ENCODE measurements around the gene PRMT7. TPM values are rescaled to one million over a fixed set of nuclear protein-coding genes. Genes with fewer than 3 reads are reported as not detected.

PRMT7 gene
- total RNA-seq, 1 donor from 2014 or later = 25.6 TPM

- peaks cover 47% of the 10 kb centered on the region for H3K4me1 ChIP-seq
- intact Hi-C loops (cut with micrococcal nuclease) = no loop called here
- peaks cover 49% of the 10 kb centered on the region for H3K36me3 ChIP-seq
- TF ChIP-seq CTCF (IDR thresholded peaks at IDR 0.05; ENCODE audit: borderline replicate concordance) = no peak
- no peaks in the 10 kb centered on the region for H3K27me3 ChIP-seq (ENCODE audit: low read depth)
- no peak overlapping the region for H3K4me3 ChIP-seq
- no peak for DNase-seq
- H3K27ac ChIP-seq (replicated peaks) = no peak overlapping the region
- H3K9me3 ChIP-seq (replicated peaks) = no peaks in the 10 kb centered on the region
Measured at GRCh38 chr16:68313116-68313515, 2.3 kb downstream of the PRMT7 start.

GRCh38 chr16:68319185-68319908 lies 8.5 kb downstream of the PRMT7 start:
- H3K36me3 ChIP-seq = peaks cover 70% of the 10 kb centered on the region
- DNase-seq = no peak
- H3K9me3 ChIP-seq (replicated peaks) = no peaks in the 10 kb centered on the region
- H3K4me3 ChIP-seq = no peak overlapping the region
- no peaks in the 10 kb centered on the region for H3K27me3 ChIP-seq (ENCODE audit: low read depth)
- H3K4me1 ChIP-seq = no peaks in the 10 kb centered on the region
- intact Hi-C loops (cut with micrococcal nuclease) = no loop called here
- no peak for TF ChIP-seq CTCF (IDR thresholded peaks at IDR 0.05; ENCODE audit: borderline replicate concordance)
- no peak overlapping the region for H3K27ac ChIP-seq (replicated peaks)

- DNase-seq = no peak
- no peaks in the 10 kb centered on the region for H3K27me3 ChIP-seq (ENCODE audit: low read depth)
- no peak for TF ChIP-seq CTCF (IDR thresholded peaks at IDR 0.05; ENCODE audit: borderline replicate concordance)
- intact Hi-C loops (cut with micrococcal nuclease) = no loop called here
- no peak overlapping the region for H3K27ac ChIP-seq (replicated peaks)
- no peaks in the 10 kb centered on the region for H3K9me3 ChIP-seq (replicated peaks)
- peaks cover 7% of the 10 kb centered on the region for H3K4me1 ChIP-seq
- H3K36me3 ChIP-seq = peaks cover 67% of the 10 kb centered on the region
- H3K4me3 ChIP-seq = no peak overlapping the region
Measured at GRCh38 chr16:68324336-68324735, 13.5 kb downstream of the PRMT7 start.

- intact Hi-C loops (cut with micrococcal nuclease) = loop anchor here (5.0 kb wide), 1 partner anchor 63 kb away; the partner anchor contains the start of gene SLC7A6
- H3K27ac ChIP-seq (replicated peaks) = no peak overlapping the region
- peaks cover 70% of the 10 kb centered on the region for H3K36me3 ChIP-seq
- no peaks in the 10 kb centered on the region for H3K27me3 ChIP-seq (ENCODE audit: low read depth)
- H3K9me3 ChIP-seq (replicated peaks) = no peaks in the 10 kb centered on the region
- TF ChIP-seq CTCF (IDR thresholded peaks at IDR 0.05; ENCODE audit: borderline replicate concordance) = no peak
- H3K4me1 ChIP-seq = peaks cover 7% of the 10 kb centered on the region
- H3K4me3 ChIP-seq = no peak overlapping the region
- no peak for DNase-seq
Measured at GRCh38 chr16:68324780-68325357, 14.1 kb downstream of the PRMT7 start.

- Histone ChIP-seq H3K4me3 (no peak overlapping the region), H3K36me3 (peaks cover 56% of the 10 kb centered on the region), H3K27me3 (ENCODE audit: low read depth) (no peaks in the 10 kb centered on the region), H3K4me1 (peaks cover 28% of the 10 kb centered on the region), H3K9me3 (replicated peaks) (no peaks in the 10 kb centered on the region), H3K27ac (replicated peaks) (no peak overlapping the region)
- intact Hi-C loops (cut with micrococcal nuclease) = loop anchor here (5.0 kb wide), 1 partner anchor 66 kb away; the partner anchor contains the start of gene SLC7A6
- TF ChIP-seq CTCF (IDR thresholded peaks at IDR 0.05; ENCODE audit: borderline replicate concordance) = peak; percentile 96
- peak; percentile 64 for DNase-seq
Measured at GRCh38 chr16:68328151-68328859, 17.5 kb downstream of the PRMT7 start.
